ENCODE data around the gene CLC. TPM values are rescaled to one million over a fixed set of nuclear protein-coding genes. Genes with fewer than 3 reads are reported as not detected.

The CLC gene
- total RNA-seq, 1 experiment from 2014 or later, result not detected

GRCh38 chr19:39701291-39701690 lies 36.5 kb downstream of the CLC start:
- no peak for TF ChIP-seq CTCF (IDR thresholded peaks at IDR 0.05; ENCODE audit: unreplicated experiment)
- CTCF ChIA-PET, result no interaction called here
- BruUV-seq (replicated peaks), result no TSS peak
- no peak for DNase-seq
- no peaks in the 10 kb centered on the region for H3K36me3 Mint-ChIP-seq (ENCODE audit: insufficient read depth, unreplicated experiment)
- H3K27me3 Mint-ChIP-seq (ENCODE audit: unreplicated experiment), result peaks cover 99% of the 10 kb centered on the region
- no peak overlapping the region for H3K27ac Mint-ChIP-seq (ENCODE audit: unreplicated experiment)
- H3K9me3 Mint-ChIP-seq (ENCODE audit: low read depth, unreplicated experiment), result no peaks in the 10 kb centered on the region
- no peaks in the 10 kb centered on the region for H3K4me1 Mint-ChIP-seq (ENCODE audit: low read depth, unreplicated experiment)
- intact Hi-C loops (cut with micrococcal nuclease; ENCODE audit: unreplicated experiment), result no loop called here
- no peak overlapping the region for H3K4me3 Mint-ChIP-seq (ENCODE audit: low read depth, unreplicated experiment)

- intact Hi-C loops (cut with micrococcal nuclease; ENCODE audit: unreplicated experiment), result no loop called here
- BruUV-seq (replicated peaks), result no TSS peak
- Mint-ChIP-seq H3K27me3 (ENCODE audit: unreplicated experiment) (peaks cover 99% of the 10 kb centered on the region), H3K27ac (ENCODE audit: unreplicated experiment) (no peak overlapping the region), H3K4me3 (ENCODE audit: low read depth, unreplicated experiment) (no peak overlapping the region), H3K9me3 (ENCODE audit: low read depth, unreplicated experiment) (no peaks in the 10 kb centered on the region), H3K36me3 (ENCODE audit: insufficient read depth, unreplicated experiment) (no peaks in the 10 kb centered on the region), H3K4me1 (ENCODE audit: low read depth, unreplicated experiment) (no peaks in the 10 kb centered on the region)
- TF ChIP-seq CTCF (IDR thresholded peaks at IDR 0.05; ENCODE audit: unreplicated experiment), result no peak
- no peak for DNase-seq
- CTCF ChIA-PET, result no interaction called here
Measured at GRCh38 chr19:39698535-39698934, 39.3 kb downstream of the CLC start.

- H3K27me3 Mint-ChIP-seq (ENCODE audit: unreplicated experiment), result peaks cover 99% of the 10 kb centered on the region
- BruUV-seq (replicated peaks), result no TSS peak
- CTCF ChIA-PET, result no interaction called here
- intact Hi-C loops (cut with micrococcal nuclease; ENCODE audit: unreplicated experiment), result no loop called here
- no peak for DNase-seq
- no peaks in the 10 kb centered on the region for H3K9me3 Mint-ChIP-seq (ENCODE audit: low read depth, unreplicated experiment)
- TF ChIP-seq CTCF (IDR thresholded peaks at IDR 0.05; ENCODE audit: unreplicated experiment), result no peak
- H3K36me3 Mint-ChIP-seq (ENCODE audit: insufficient read depth, unreplicated experiment), result no peaks in the 10 kb centered on the region
- no peak overlapping the region for H3K27ac Mint-ChIP-seq (ENCODE audit: unreplicated experiment)
- H3K4me3 Mint-ChIP-seq (ENCODE audit: low read depth, unreplicated experiment), result no peak overlapping the region
- H3K4me1 Mint-ChIP-seq (ENCODE audit: low read depth, unreplicated experiment), result no peaks in the 10 kb centered on the region
Measured at GRCh38 chr19:39696387-39696786, 41.4 kb downstream of the CLC start.

DNA sequence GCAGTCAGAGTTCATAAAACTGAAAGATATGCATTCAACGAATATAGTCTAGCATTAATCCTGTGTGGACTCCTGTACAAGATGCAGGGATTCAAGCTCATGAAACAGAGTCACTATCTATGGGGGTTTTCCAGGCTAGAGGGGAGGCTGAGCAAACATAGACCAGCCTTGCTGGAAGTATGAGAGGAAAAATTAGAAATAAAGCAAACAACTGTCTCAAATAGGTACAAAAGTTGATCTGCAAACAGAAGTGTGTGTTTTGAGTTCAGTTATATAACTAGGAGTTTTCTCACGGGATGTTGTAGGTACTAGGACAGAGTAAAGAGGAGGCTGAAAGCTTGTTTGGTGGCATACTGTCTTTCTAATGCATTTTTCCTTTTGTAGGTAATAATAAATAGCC lies 42.1 kb downstream of the CLC start:
- intact Hi-C loops (cut with micrococcal nuclease; ENCODE audit: unreplicated experiment), result no loop called here
- TF ChIP-seq CTCF (IDR thresholded peaks at IDR 0.05; ENCODE audit: unreplicated experiment), result no peak
- DNase-seq, result no peak
- CTCF ChIA-PET, result no interaction called here
- no peaks in the 10 kb centered on the region for H3K36me3 Mint-ChIP-seq (ENCODE audit: insufficient read depth, unreplicated experiment)
- H3K4me3 Mint-ChIP-seq (ENCODE audit: low read depth, unreplicated experiment), result no peak overlapping the region
- H3K4me1 Mint-ChIP-seq (ENCODE audit: low read depth, unreplicated experiment), result no peaks in the 10 kb centered on the region
- no peaks in the 10 kb centered on the region for H3K9me3 Mint-ChIP-seq (ENCODE audit: low read depth, unreplicated experiment)
- H3K27me3 Mint-ChIP-seq (ENCODE audit: unreplicated experiment), result peaks cover 99% of the 10 kb centered on the region
- no peak overlapping the region for H3K27ac Mint-ChIP-seq (ENCODE audit: unreplicated experiment)
- BruUV-seq (replicated peaks), result no TSS peak

- Mint-ChIP-seq H3K27ac (ENCODE audit: unreplicated experiment) (no peak overlapping the region), H3K36me3 (ENCODE audit: insufficient read depth, unreplicated experiment) (no peaks in the 10 kb centered on the region), H3K27me3 (ENCODE audit: unreplicated experiment) (peaks cover 86% of the 10 kb centered on the region), H3K9me3 (ENCODE audit: low read depth, unreplicated experiment) (peaks cover 3% of the 10 kb centered on the region), H3K4me3 (ENCODE audit: low read depth, unreplicated experiment) (no peak overlapping the region), H3K4me1 (ENCODE audit: low read depth, unreplicated experiment) (no peaks in the 10 kb centered on the region)
- TF ChIP-seq CTCF (IDR thresholded peaks at IDR 0.05; ENCODE audit: unreplicated experiment), result no peak
- no TSS peak for BruUV-seq (replicated peaks)
- no peak for DNase-seq
- intact Hi-C loops (cut with micrococcal nuclease; ENCODE audit: unreplicated experiment), result no loop called here
- CTCF ChIA-PET, result no interaction called here
Measured at GRCh38 chr19:39692822-39693221, 45.0 kb downstream of the CLC start.

Data from Calu3 (cell line).